ENCODE results near the gene MPI.

MPI gene

GRCh38 chr15:74863239-74864056 is 26.4 kb upstream of the MPI start:
- DNase-seq (ENCODE audit: low read depth) = no peak
- TF ChIP-seq CTCF (IDR thresholded peaks at IDR 0.05; ENCODE audit: control insufficient read depth, extremely low read depth, insufficient read depth) = no peak

GRCh38 chr15:74864296-74864695 is 25.5 kb upstream of the MPI start:
- no peak for TF ChIP-seq CTCF (IDR thresholded peaks at IDR 0.05; ENCODE audit: control insufficient read depth, extremely low read depth, insufficient read depth)
- no peak overlapping the region for H3K4me3 ChIP-seq (ENCODE audit: low read depth, low read length)
- no peak for DNase-seq (ENCODE audit: low read depth)

More at GRCh38 chr15:74863239-74864056, 26.4 kb upstream of the MPI start:
- no peak overlapping the region for H3K4me3 ChIP-seq (ENCODE audit: low read depth, low read length)

- TF ChIP-seq CTCF (IDR thresholded peaks at IDR 0.05; ENCODE audit: control insufficient read depth, extremely low read depth, insufficient read depth) = no peak
- no peak overlapping the region for H3K4me3 ChIP-seq (ENCODE audit: low read depth, low read length)
- no peak for DNase-seq (ENCODE audit: low read depth)
Observed at GRCh38 chr15:74865316-74865715, 24.5 kb upstream of the MPI start.

GRCh38 chr15:74866090-74866489 is 23.8 kb upstream of the MPI start:
- DNase-seq (ENCODE audit: low read depth) = no peak
- TF ChIP-seq CTCF (IDR thresholded peaks at IDR 0.05; ENCODE audit: control insufficient read depth, extremely low read depth, insufficient read depth) = no peak
- no peak overlapping the region for H3K4me3 ChIP-seq (ENCODE audit: low read depth, low read length)

GRCh38 chr15:74867466-74868038 is 22.3 kb upstream of the MPI start:
- no peak for DNase-seq (ENCODE audit: low read depth)
- H3K4me3 ChIP-seq (ENCODE audit: low read depth, low read length) = no peak overlapping the region
- no peak for TF ChIP-seq CTCF (IDR thresholded peaks at IDR 0.05; ENCODE audit: control insufficient read depth, extremely low read depth, insufficient read depth)

- no peak for DNase-seq (ENCODE audit: low read depth)
- no peak overlapping the region for H3K4me3 ChIP-seq (ENCODE audit: low read depth, low read length)
- no peak for TF ChIP-seq CTCF (IDR thresholded peaks at IDR 0.05; ENCODE audit: control insufficient read depth, extremely low read depth, insufficient read depth)
Observed at GRCh38 chr15:74868059-74868458, 21.8 kb upstream of the MPI start.

Data from LNCaP clone FGC (cell line).